GM23338 (cell line): ENCODE data around the gene NKAPL. TPM values are rescaled to one million over a fixed set of nuclear protein-coding genes. Genes with fewer than 3 reads are reported as not detected.

ENCODE experiments used
- ATAC-seq: fragments of 200-7000 bp; cut with Tn5 transposase; 3 replicates; pipeline ENCODE4 v1.9.1; 2020
- DNase-seq: peaks from one replicate; pipeline ENCODE4 v3.0.0-alpha.2; 2015; ENCODE audit warnings: low spot score
- H2AFZ ChIP-seq: fragments of 200-600 bp; sonication (generic); 2 replicates; pipeline ENCODE4 v1.8.0; 2016; ENCODE audit warnings: antibody characterized with exemption, mild to moderate bottlenecking, moderate library complexity
- H3F3A ChIP-seq: fragments of 200-600 bp; sonication (generic); replicated peaks from 2 replicates; pipeline ENCODE4 v1.8.0; 2017; ENCODE audit warnings: antibody characterized with exemption, mixed run types, low read depth
- H3K27ac ChIP-seq: fragments of 200-600 bp; sonication (generic); 2 replicates; pipeline ENCODE4 v1.6.1; 2016; ENCODE audit warnings: low read depth
- H3K27me3 ChIP-seq: fragments of 200-600 bp; sonication (generic); 2 replicates; pipeline ENCODE4 v1.8.0; 2016; ENCODE audit warnings: mild to moderate bottlenecking, mixed run types, moderate library complexity; ENCODE audit not compliant: insufficient read depth
- H3K36me3 ChIP-seq: fragments of 200-600 bp; sonication (generic); 2 replicates; pipeline ENCODE4 v1.8.0; 2016; ENCODE audit warnings: mild to moderate bottlenecking; ENCODE audit not compliant: insufficient read depth
- H3K4me1 ChIP-seq: fragments of 200-600 bp; sonication (generic); 2 replicates; pipeline ENCODE4 v1.8.0; 2016; ENCODE audit warnings: mild to moderate bottlenecking, moderate library complexity; ENCODE audit not compliant: insufficient read depth
- H3K4me2 ChIP-seq: fragments of 200-600 bp; sonication (generic); 2 replicates; pipeline ENCODE4 v1.7.1; 2017; ENCODE audit warnings: mixed run types
- H3K4me3 ChIP-seq: fragments of 200-600 bp; sonication (generic); 2 replicates; pipeline ENCODE4 v1.6.1; 2016; ENCODE audit warnings: mixed run types
- H3K79me2 ChIP-seq: fragments of 200-600 bp; sonication (generic); replicated peaks from 2 replicates; pipeline ENCODE4 v1.8.0; 2017; ENCODE audit warnings: mild to moderate bottlenecking; ENCODE audit not compliant: insufficient read depth
- H3K9me2 ChIP-seq: fragments of 200-600 bp; sonication (generic); 2 replicates; pipeline ENCODE4 v1.8.0; 2017; ENCODE audit not compliant: insufficient read depth
- H4K20me1 ChIP-seq: fragments of 200-600 bp; sonication (generic); replicated peaks from 2 replicates; pipeline ENCODE4 v1.8.0; 2017; ENCODE audit warnings: mild to moderate bottlenecking; ENCODE audit not compliant: insufficient read depth
- H3K27ac Mint-ChIP-seq: 2 replicates; pipeline ENCODE4 v1.8.0; 2020; ENCODE audit warnings: inconsistent platforms, mild to moderate bottlenecking, moderate library complexity, mixed read lengths
- H3K27me3 Mint-ChIP-seq: 3 replicates; pipeline ENCODE4 v1.8.0; 2022; ENCODE audit warnings: low read depth, mild to moderate bottlenecking, moderate library complexity, mixed read lengths, inconsistent platforms; ENCODE audit not compliant: insufficient read depth, poor library complexity
- H3K36me3 Mint-ChIP-seq: 3 replicates; pipeline ENCODE4 v1.8.0; 2021; ENCODE audit warnings: low read depth, mild to moderate bottlenecking, inconsistent platforms, moderate library complexity, mixed read lengths
- H3K4me1 Mint-ChIP-seq: 3 replicates; pipeline ENCODE4 v1.8.0; 2020; ENCODE audit warnings: mild to moderate bottlenecking, inconsistent platforms, mixed read lengths
- H3K4me3 Mint-ChIP-seq: 3 replicates; pipeline ENCODE4 v1.8.0; 2021; ENCODE audit warnings: moderate library complexity, mild to moderate bottlenecking, inconsistent platforms, mixed read lengths
- H3K9me3 Mint-ChIP-seq: 3 replicates; pipeline ENCODE4 v1.8.0; 2020; ENCODE audit warnings: moderate library complexity, mild to moderate bottlenecking, inconsistent platforms, mixed read lengths
- CREB1 ChIP-seq: fragments of 250-450 bp; sonication (Bioruptor Pico); IDR thresholded peaks from 2 replicates; pipeline ENCODE4 v1.5.0; 2020; ENCODE audit warnings: low read depth, mild to moderate bottlenecking, moderate library complexity
- EZH2 ChIP-seq: fragments of 200-600 bp; sonication (generic); IDR thresholded peaks from one replicate; pipeline ENCODE4 v1.8.0; 2017; ENCODE audit warnings: antibody characterized with exemption, mild to moderate bottlenecking, low read depth; ENCODE audit not compliant: unreplicated experiment
- NANOG ChIP-seq: IDR thresholded peaks from 2 replicates; pipeline ENCODE4 v1.6.1; 2016; ENCODE audit warnings: antibody characterized with exemption, borderline replicate concordance
- REST ChIP-seq: IDR thresholded peaks from one replicate; pipeline ENCODE4 v1.6.1; 2018; ENCODE audit warnings: antibody characterized with exemption; ENCODE audit not compliant: unreplicated experiment
- polyA plus RNA-seq: library from polyadenylated mRNA; unstranded; fragments of >200 nt; fragmentation: Nextera tagmentation; extraction: Ambion mirVana; gene quantifications from 2 replicates; pipeline ENCODE4 v1.2.1, GENCODE V29; 2016
- total RNA-seq: library from RNA; depleted of rRNA; stranded (reverse); fragments of >200 nt; shearing (Covaris generic); gene quantifications from 2 replicates; pipeline ENCODE4 v1.2.3, GENCODE V29; 2014
- TF ChIP-seq, protein P1 (sequence below), 2 experiments: fragments of 200-600 bp in 1 of 2; sonication (generic) in 1 of 2; conservative IDR thresholded peaks; 2 replicates each; pipeline versions ENCODE4 v1.5.1 to v1.6.1; 2016 to 2017; ENCODE audit warnings: antibody characterized with exemption in 2 of 2, low read depth in 2 of 2, mild to moderate bottlenecking in 2 of 2, moderate library complexity in 1 of 2

NKAPL gene
- total and polyA plus RNA-seq, 2 experiments from 2014 or later = 1.6 to 2.9 TPM

DNA sequence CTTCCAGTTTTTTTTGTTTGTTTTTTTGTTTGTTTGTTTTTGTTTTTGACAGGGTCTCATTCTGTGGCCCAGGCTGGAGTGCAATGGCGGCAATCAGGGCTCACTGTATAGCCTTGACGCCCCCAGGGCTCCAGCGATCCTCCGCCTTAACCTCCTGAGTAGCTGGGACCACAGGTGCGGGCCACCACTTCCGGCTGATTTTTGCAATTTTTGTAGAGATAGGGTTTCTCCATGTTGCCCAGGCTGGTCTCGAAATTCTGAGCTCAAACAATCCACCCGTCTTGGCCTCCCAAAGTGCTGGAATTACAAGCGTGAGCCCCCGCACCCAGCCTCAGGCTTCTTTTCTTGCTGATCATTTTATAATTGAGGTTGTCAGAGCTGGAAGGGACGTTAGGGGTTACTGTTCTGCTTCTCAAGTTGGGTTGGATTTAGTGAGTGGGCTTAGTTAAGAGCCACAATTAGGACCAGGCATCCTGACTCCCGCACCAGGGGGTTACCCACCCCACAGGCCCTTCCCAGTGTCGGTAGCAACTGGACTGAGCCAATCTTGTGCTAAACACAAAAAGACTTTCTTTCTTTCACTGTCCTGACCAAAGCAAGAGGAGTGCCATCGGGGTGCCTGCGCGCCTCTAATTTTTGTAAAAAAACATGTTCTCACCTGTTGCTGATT, 47.1 kb upstream of the NKAPL start:
- DNase-seq = peak; percentile 50

GRCh38 chr6:28212510-28213212, 46.4 kb upstream of the NKAPL start:
- no peaks in the 10 kb centered on the region for H3K9me2 ChIP-seq
- ATAC-seq (peak; percentile 71), DNase-seq (peak; percentile 81)
- TF ChIP-seq, protein P1, sequence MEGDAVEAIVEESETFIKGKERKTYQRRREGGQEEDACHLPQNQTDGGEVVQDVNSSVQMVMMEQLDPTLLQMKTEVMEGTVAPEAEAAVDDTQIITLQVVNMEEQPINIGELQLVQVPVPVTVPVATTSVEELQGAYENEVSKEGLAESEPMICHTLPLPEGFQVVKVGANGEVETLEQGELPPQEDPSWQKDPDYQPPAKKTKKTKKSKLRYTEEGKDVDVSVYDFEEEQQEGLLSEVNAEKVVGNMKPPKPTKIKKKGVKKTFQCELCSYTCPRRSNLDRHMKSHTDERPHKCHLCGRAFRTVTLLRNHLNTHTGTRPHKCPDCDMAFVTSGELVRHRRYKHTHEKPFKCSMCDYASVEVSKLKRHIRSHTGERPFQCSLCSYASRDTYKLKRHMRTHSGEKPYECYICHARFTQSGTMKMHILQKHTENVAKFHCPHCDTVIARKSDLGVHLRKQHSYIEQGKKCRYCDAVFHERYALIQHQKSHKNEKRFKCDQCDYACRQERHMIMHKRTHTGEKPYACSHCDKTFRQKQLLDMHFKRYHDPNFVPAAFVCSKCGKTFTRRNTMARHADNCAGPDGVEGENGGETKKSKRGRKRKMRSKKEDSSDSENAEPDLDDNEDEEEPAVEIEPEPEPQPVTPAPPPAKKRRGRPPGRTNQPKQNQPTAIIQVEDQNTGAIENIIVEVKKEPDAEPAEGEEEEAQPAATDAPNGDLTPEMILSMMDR (conservative IDR thresholded peaks at IDR 0.05; ENCODE audit: low read depth in 2 of 2) = peak; percentile 9 to 24; a peak in 2 of 4 replicates
- TF ChIP-seq REST (no peak), CREB1 (CRISPR knock-in tag) (peak; percentile 71)
- Mint-ChIP-seq H3K9me3 (peaks cover 3% of the 10 kb centered on the region; the same call in 2 of the 3 replicates), H3K36me3 (no peaks in the 10 kb centered on the region), H3K4me3 (peak overlapping the region; percentile 88), H3K27me3 (peaks cover 51% of the 10 kb centered on the region), H3K27ac (no peak overlapping the region; the same call in 1 of the 2 replicates), H3K4me1 (peaks cover 27% of the 10 kb centered on the region)
- peaks cover 77% of the 10 kb centered on the region for H3K27me3 ChIP-seq
- H3K27ac ChIP-seq = no peak overlapping the region
- peak overlapping the region; percentile 98 for H2AFZ ChIP-seq
- H3K4me1 ChIP-seq = peaks cover 29% of the 10 kb centered on the region
- H3K4me3 ChIP-seq = peak overlapping the region; percentile 83
- no peaks in the 10 kb centered on the region for H3K36me3 ChIP-seq
- H3K79me2 ChIP-seq = no peaks in the 10 kb centered on the region
- H3F3A ChIP-seq = 0 out of 2 replicates have a peak, but pooled peaks cover 4% of the 10 kb centered on the region
- H4K20me1 ChIP-seq = no peaks in the 10 kb centered on the region; the same call in 1 of the 2 replicates
- peak overlapping the region; percentile 93 for H3K4me2 ChIP-seq

More for the DNA sequence above, 47.1 kb upstream of the NKAPL start:
- Histone ChIP-seq H3K79me2 (no peaks in the 10 kb centered on the region), H4K20me1 (no peaks in the 10 kb centered on the region; the same call in 1 of the 2 replicates), H3K27me3 (peaks cover 84% of the 10 kb centered on the region), H3K27ac (no peak overlapping the region), H3F3A (0 out of 2 replicates have a peak, but pooled peaks cover 4% of the 10 kb centered on the region), H3K4me1 (peaks cover 29% of the 10 kb centered on the region), H3K4me3 (peak overlapping the region; percentile 83), H3K4me2 (peak overlapping the region; percentile 93), H3K36me3 (no peaks in the 10 kb centered on the region), H3K9me2 (no peaks in the 10 kb centered on the region), H2AFZ (peak overlapping the region; percentile 98)
- peaks cover 57% of the 10 kb centered on the region for H3K27me3 Mint-ChIP-seq
- H3K4me1 Mint-ChIP-seq = peaks cover 27% of the 10 kb centered on the region
- H3K27ac Mint-ChIP-seq = no peak overlapping the region
- peaks cover 3% of the 10 kb centered on the region; the same call in 2 of the 3 replicates for H3K9me3 Mint-ChIP-seq
- TF ChIP-seq EZH2 = peak; percentile 13
- no peak for TF ChIP-seq NANOG
- H3K4me3 Mint-ChIP-seq = peak overlapping the region; percentile 88
- peak; percentile 37 for ATAC-seq
- H3K36me3 Mint-ChIP-seq = no peaks in the 10 kb centered on the region
